ENCODE measurements around the gene SNX8. TPM values are rescaled to one million over a fixed set of nuclear protein-coding genes. Genes with fewer than 3 reads are reported as not detected.

Gene SNX8
- total and polyA plus RNA-seq, 7 experiments from 2014 or later: 4.7 to 31.5 (median 9.4) TPM

- H3K4me1 ChIP-seq (ENCODE audit: control insufficient read depth in 2 of 2, insufficient read depth in 2 of 2, low read length in 2 of 2): no peaks in the 10 kb centered on the region
- H3K27me3 ChIP-seq (ENCODE audit: control insufficient read depth in 2 of 2, insufficient read depth in 2 of 2, low read length in 2 of 2): no peaks in the 10 kb centered on the region
- no peak overlapping the region for H3K27ac ChIP-seq (ENCODE audit: low read depth, low read length)
- no peaks in the 10 kb centered on the region for H3K9me3 Mint-ChIP-seq
- H3K4me1 Mint-ChIP-seq: peaks cover 0 to 12% (median 0%) of the 10 kb centered on the region in 7 donors
- H3K4me3 ChIP-seq (ENCODE audit: low read length): no peak overlapping the region
- H3K36me3 Mint-ChIP-seq: peaks cover 10 to 51% (median 20%) of the 10 kb centered on the region in 5 donors
- ATAC-seq (no peak), DNase-seq (no peak)
- H3K4me3 Mint-ChIP-seq: no peak overlapping the region
- no peaks in the 10 kb centered on the region for H3K9me3 ChIP-seq (ENCODE audit: control insufficient read depth in 2 of 3, low read length in 3 of 3)
- CTCF ChIA-PET: no interaction called here
- POLR2A ChIA-PET: interaction anchor here (0.7 kb wide), 1 partner anchor 479 kb away, joined by 3 read pairs; no protein-coding TSS in a partner anchor
- H3K27me3 Mint-ChIP-seq: no peaks in the 10 kb centered on the region
- intact Hi-C loops (cut with micrococcal nuclease): loop anchor here in 1 of 2 donors (1.0 to 2.0 kb wide), 2 partner anchors 545 to 631 kb away; no protein-coding TSS in a partner anchor
- H3K27ac Mint-ChIP-seq: no peak overlapping the region
- H3K36me3 ChIP-seq (ENCODE audit: control insufficient read depth in 2 of 3, insufficient read depth in 3 of 3, low read length in 3 of 3): peaks cover 0 to 63% (median 3%) of the 10 kb centered on the region in 3 experiments
These were observed 104.3 kb downstream of the SNX8 start for GRCh38 chr7:2209961-2210323.

- H3K9me3 ChIP-seq (ENCODE audit: control insufficient read depth in 2 of 3, low read length in 3 of 3): no peaks in the 10 kb centered on the region
- peaks cover 0 to 10% (median 0%) of the 10 kb centered on the region in 7 donors for H3K4me1 Mint-ChIP-seq
- peaks cover 10 to 49% (median 20%) of the 10 kb centered on the region in 5 donors for H3K36me3 Mint-ChIP-seq
- ChIA-PET CTCF (no interaction called here), POLR2A (interaction anchor here (0.7 kb wide), 1 partner anchor 480 kb away, joined by 3 read pairs; no protein-coding TSS in a partner anchor)
- no peak overlapping the region for H3K4me3 Mint-ChIP-seq
- no peak overlapping the region for H3K27ac Mint-ChIP-seq
- peak; percentile 62 for ATAC-seq
- intact Hi-C loops (cut with micrococcal nuclease): loop anchor here in 1 of 2 donors (1.0 to 2.0 kb wide), 2 partner anchors 545 to 630 kb away; no protein-coding TSS in a partner anchor
- H3K27me3 ChIP-seq (ENCODE audit: control insufficient read depth in 2 of 2, insufficient read depth in 2 of 2, low read length in 2 of 2): no peaks in the 10 kb centered on the region
- peak in 8 of 9 donors; percentile 11 to 41 (median 28) for DNase-seq
- no peaks in the 10 kb centered on the region for H3K27me3 Mint-ChIP-seq
- H3K36me3 ChIP-seq (ENCODE audit: control insufficient read depth in 2 of 3, insufficient read depth in 3 of 3, low read length in 3 of 3): peaks cover 0 to 57% (median 3%) of the 10 kb centered on the region in 3 experiments
- no peak overlapping the region for H3K4me3 ChIP-seq (ENCODE audit: low read length)
- no peaks in the 10 kb centered on the region for H3K9me3 Mint-ChIP-seq
- no peaks in the 10 kb centered on the region for H3K4me1 ChIP-seq (ENCODE audit: control insufficient read depth in 2 of 2, insufficient read depth in 2 of 2, low read length in 2 of 2)
- no peak overlapping the region for H3K27ac ChIP-seq (ENCODE audit: low read depth, low read length)
These were observed 104.9 kb downstream of the SNX8 start for GRCh38 chr7:2209146-2209960.

- Histone ChIP-seq H3K4me3 (ENCODE audit: low read length) (no peak overlapping the region), H3K36me3 (ENCODE audit: control insufficient read depth in 2 of 3, insufficient read depth in 3 of 3, low read length in 3 of 3) (peaks cover 0 to 52% (median 3%) of the 10 kb centered on the region in 3 experiments), H3K9me3 (ENCODE audit: control insufficient read depth in 2 of 3, low read length in 3 of 3) (no peaks in the 10 kb centered on the region), H3K27ac (ENCODE audit: low read depth, low read length) (no peak overlapping the region), H3K4me1 (ENCODE audit: control insufficient read depth in 2 of 2, insufficient read depth in 2 of 2, low read length in 2 of 2) (no peaks in the 10 kb centered on the region), H3K27me3 (ENCODE audit: control insufficient read depth in 2 of 2, insufficient read depth in 2 of 2, low read length in 2 of 2) (no peaks in the 10 kb centered on the region)
- ATAC-seq: no peak
- intact Hi-C loops (cut with micrococcal nuclease): loop anchor here in 1 of 2 donors (1.0 to 2.0 kb wide), 2 partner anchors 544 to 629 kb away; no protein-coding TSS in a partner anchor
- ChIA-PET CTCF (no interaction called here), POLR2A (no interaction called here)
- DNase-seq: no peak
- Mint-ChIP-seq H3K27ac (no peak overlapping the region), H3K9me3 (no peaks in the 10 kb centered on the region), H3K4me3 (no peak overlapping the region), H3K27me3 (no peaks in the 10 kb centered on the region), H3K36me3 (peaks cover 6 to 49% (median 14%) of the 10 kb centered on the region in 5 donors), H3K4me1 (peaks cover 0 to 7% (median 0%) of the 10 kb centered on the region in 7 donors)
These were observed 105.5 kb downstream of the SNX8 start for GRCh38 chr7:2208712-2209111.

DNA sequence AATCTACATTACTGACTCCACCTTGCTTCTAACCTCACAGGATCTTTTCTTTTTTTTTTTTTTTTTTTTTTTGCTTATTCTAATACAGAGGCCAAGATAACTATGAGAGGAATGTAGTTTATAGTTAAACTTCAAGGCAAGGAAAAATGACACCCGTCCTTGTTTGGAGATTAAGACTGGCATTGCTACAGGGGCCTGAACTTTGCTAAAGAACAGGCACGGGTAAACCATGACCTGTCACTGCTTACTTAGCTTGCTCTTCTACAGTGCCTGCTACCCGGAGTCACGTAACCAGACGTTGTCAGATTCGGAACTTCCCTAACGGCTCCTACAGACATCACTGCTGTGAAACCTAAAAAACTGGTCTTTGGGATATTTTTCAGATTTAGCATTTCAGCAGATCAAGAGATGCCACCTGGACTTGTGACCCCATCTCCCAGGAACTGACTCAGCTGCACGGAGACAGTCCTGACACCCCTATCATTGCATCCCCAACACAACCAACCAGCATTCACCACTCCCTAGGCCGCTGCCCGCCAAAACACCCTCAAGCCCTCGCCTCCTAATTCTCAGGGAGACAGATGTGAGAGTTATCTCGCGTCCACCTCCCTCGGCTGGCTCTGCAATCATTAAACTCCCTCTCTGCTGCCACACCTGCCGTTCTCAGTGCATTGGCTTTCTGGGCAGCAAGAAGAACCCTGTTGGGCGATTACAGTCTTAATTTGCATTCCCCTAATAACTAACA is 109.0 kb downstream of the SNX8 start:
- peak overlapping the region in 1 of 9 donors; percentile 20 for H3K27ac Mint-ChIP-seq
- Histone ChIP-seq H3K36me3 (ENCODE audit: control insufficient read depth in 2 of 3, insufficient read depth in 3 of 3, low read length in 3 of 3) (peaks cover 0 to 28% (median 3%) of the 10 kb centered on the region in 3 experiments), H3K27ac (ENCODE audit: low read depth, low read length) (no peak overlapping the region), H3K9me3 (ENCODE audit: control insufficient read depth in 2 of 3, low read length in 3 of 3) (no peaks in the 10 kb centered on the region), H3K4me3 (ENCODE audit: low read length) (no peak overlapping the region), H3K27me3 (ENCODE audit: control insufficient read depth in 2 of 2, insufficient read depth in 2 of 2, low read length in 2 of 2) (no peaks in the 10 kb centered on the region), H3K4me1 (ENCODE audit: control insufficient read depth in 2 of 2, insufficient read depth in 2 of 2, low read length in 2 of 2) (no peaks in the 10 kb centered on the region)
- DNase-seq (no peak), ATAC-seq (no peak)
- CTCF ChIA-PET: no interaction called here
- intact Hi-C loops (cut with micrococcal nuclease): no loop called here
- H3K9me3 Mint-ChIP-seq: no peaks in the 10 kb centered on the region
- H3K27me3 Mint-ChIP-seq: no peaks in the 10 kb centered on the region
- POLR2A ChIA-PET: no interaction called here
- peaks cover 0 to 34% (median 9%) of the 10 kb centered on the region in 5 donors for H3K36me3 Mint-ChIP-seq
- H3K4me3 Mint-ChIP-seq: no peak overlapping the region
- peaks cover 0 to 7% (median 0%) of the 10 kb centered on the region in 7 donors for H3K4me1 Mint-ChIP-seq

- peak overlapping the region in 1 of 9 donors; percentile 57 for H3K27ac Mint-ChIP-seq
- CTCF ChIA-PET: no interaction called here
- H3K27ac ChIP-seq (ENCODE audit: low read depth, low read length): no peak overlapping the region
These were observed 109.8 kb downstream of the SNX8 start for GRCh38 chr7:2204446-2204845.

GRCh38 chr7:2203766-2204300 is 110.4 kb downstream of the SNX8 start:
- no peak overlapping the region for H3K4me3 ChIP-seq (ENCODE audit: low read length)
- POLR2A ChIA-PET: no interaction called here
- CTCF ChIA-PET: interaction anchor here (0.6 to 0.7 kb wide), 2 partner anchors 127 to 196 kb away, joined by 3 read pairs; no protein-coding TSS in a partner anchor
- peaks cover 0 to 40% (median 3%) of the 10 kb centered on the region in 3 experiments for H3K36me3 ChIP-seq (ENCODE audit: control insufficient read depth in 2 of 3, insufficient read depth in 3 of 3, low read length in 3 of 3)
- H3K9me3 ChIP-seq (ENCODE audit: control insufficient read depth in 2 of 3, low read length in 3 of 3): no peaks in the 10 kb centered on the region
- peaks cover 1 to 42% (median 7%) of the 10 kb centered on the region in 5 donors for H3K36me3 Mint-ChIP-seq
- peaks cover 0 to 2% (median 0%) of the 10 kb centered on the region in 7 donors for H3K4me1 Mint-ChIP-seq
- no peak overlapping the region for H3K27ac ChIP-seq (ENCODE audit: low read depth, low read length)
- intact Hi-C loops (cut with micrococcal nuclease): no loop called here
- H3K27me3 ChIP-seq (ENCODE audit: control insufficient read depth in 2 of 2, insufficient read depth in 2 of 2, low read length in 2 of 2): no peaks in the 10 kb centered on the region
- DNase-seq: no peak
- peak overlapping the region in 2 of 9 donors; percentile 41 to 48 for H3K27ac Mint-ChIP-seq
- H3K9me3 Mint-ChIP-seq: no peaks in the 10 kb centered on the region
- peak; percentile 34 for ATAC-seq
- H3K4me3 Mint-ChIP-seq: no peak overlapping the region
- H3K27me3 Mint-ChIP-seq: no peaks in the 10 kb centered on the region
- no peaks in the 10 kb centered on the region for H3K4me1 ChIP-seq (ENCODE audit: control insufficient read depth in 2 of 2, insufficient read depth in 2 of 2, low read length in 2 of 2)

More at GRCh38 chr7:2204446-2204845, 109.8 kb downstream of the SNX8 start:
- Histone ChIP-seq H3K27me3 (ENCODE audit: control insufficient read depth in 2 of 2, insufficient read depth in 2 of 2, low read length in 2 of 2) (no peaks in the 10 kb centered on the region), H3K4me1 (ENCODE audit: control insufficient read depth in 2 of 2, insufficient read depth in 2 of 2, low read length in 2 of 2) (no peaks in the 10 kb centered on the region), H3K9me3 (ENCODE audit: control insufficient read depth in 2 of 3, low read length in 3 of 3) (no peaks in the 10 kb centered on the region), H3K36me3 (ENCODE audit: control insufficient read depth in 2 of 3, insufficient read depth in 3 of 3, low read length in 3 of 3) (peaks cover 0 to 35% (median 3%) of the 10 kb centered on the region in 3 experiments), H3K4me3 (ENCODE audit: low read length) (no peak overlapping the region)
- Mint-ChIP-seq H3K4me1 (peaks cover 0 to 4% (median 0%) of the 10 kb centered on the region in 7 donors), H3K9me3 (no peaks in the 10 kb centered on the region), H3K27me3 (no peaks in the 10 kb centered on the region), H3K4me3 (no peak overlapping the region), H3K36me3 (peaks cover 0 to 39% (median 9%) of the 10 kb centered on the region in 5 donors)
- no peak for ATAC-seq
- POLR2A ChIA-PET: no interaction called here
- intact Hi-C loops (cut with micrococcal nuclease): no loop called here
- DNase-seq: no peak
